Measurements from ENCODE around the gene HSP90AB1. TPM values are rescaled to one million over a fixed set of nuclear protein-coding genes. Genes with fewer than 3 reads are reported as not detected.

HSP90AB1 gene
- total and polyA plus RNA-seq, 2 of the 8 experiments (the other 6 are each of a cell fraction or from before 2014, with no cell fraction given): 1,564 to 2,297 TPM

- TF ChIP-seq NANOG (IDR thresholded peaks at IDR 0.05; ENCODE audit: insufficient read depth, low read depth, low read length, poor library complexity, severe bottlenecking): no peak
- TF ChIP-seq, protein P1, sequence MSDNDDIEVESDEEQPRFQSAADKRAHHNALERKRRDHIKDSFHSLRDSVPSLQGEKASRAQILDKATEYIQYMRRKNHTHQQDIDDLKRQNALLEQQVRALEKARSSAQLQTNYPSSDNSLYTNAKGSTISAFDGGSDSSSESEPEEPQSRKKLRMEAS (IDR thresholded peaks at IDR 0.05): peak; percentile 81
- TF ChIP-seq E2F6 (IDR thresholded peaks at IDR 0.05): peak; percentile 30
- peak; percentile 84 for TF ChIP-seq TAF1 (IDR thresholded peaks at IDR 0.05; ENCODE audit: low read depth, low read length)
- peak; percentile 31 to 74; a peak in 2 of 3 replicates for TF ChIP-seq EP300 (IDR thresholded peaks at IDR 0.05; ENCODE audit: borderline replicate concordance in 1 of 2, low read depth in 2 of 2, low read length in 2 of 2)
- no peak for TF ChIP-seq MAFK (IDR thresholded peaks at IDR 0.05; ENCODE audit: low read depth, low read length)
- no peak for TF ChIP-seq KDM5A (IDR thresholded peaks at IDR 0.05; ENCODE audit: low read length)
- peak; percentile 41 for TF ChIP-seq POLR2AphosphoS5 (IDR thresholded peaks at IDR 0.05; ENCODE audit: low read depth, low read length)
- no peak for TF ChIP-seq ZNF274 (IDR thresholded peaks at IDR 0.05; ENCODE audit: borderline replicate concordance, extremely low read depth, low read length)
- TF ChIP-seq GTF2F1 (IDR thresholded peaks at IDR 0.05; ENCODE audit: borderline replicate concordance, low read depth, low read length): no peak
- no peak for TF ChIP-seq CHD1 (IDR thresholded peaks at IDR 0.05; ENCODE audit: low read depth, low read length)
- TF ChIP-seq SP1 (IDR thresholded peaks at IDR 0.05; ENCODE audit: low read depth, low read length): peak; percentile 84
- no peak; the same call in 1 of the 2 replicates for TF ChIP-seq JUND (IDR thresholded peaks at IDR 0.05; ENCODE audit: low read length)
- TF ChIP-seq TCF12 (IDR thresholded peaks at IDR 0.05; ENCODE audit: low read depth, low read length): peak; percentile 84; the same call in 1 of the 2 replicates
- TF ChIP-seq, protein P2, sequence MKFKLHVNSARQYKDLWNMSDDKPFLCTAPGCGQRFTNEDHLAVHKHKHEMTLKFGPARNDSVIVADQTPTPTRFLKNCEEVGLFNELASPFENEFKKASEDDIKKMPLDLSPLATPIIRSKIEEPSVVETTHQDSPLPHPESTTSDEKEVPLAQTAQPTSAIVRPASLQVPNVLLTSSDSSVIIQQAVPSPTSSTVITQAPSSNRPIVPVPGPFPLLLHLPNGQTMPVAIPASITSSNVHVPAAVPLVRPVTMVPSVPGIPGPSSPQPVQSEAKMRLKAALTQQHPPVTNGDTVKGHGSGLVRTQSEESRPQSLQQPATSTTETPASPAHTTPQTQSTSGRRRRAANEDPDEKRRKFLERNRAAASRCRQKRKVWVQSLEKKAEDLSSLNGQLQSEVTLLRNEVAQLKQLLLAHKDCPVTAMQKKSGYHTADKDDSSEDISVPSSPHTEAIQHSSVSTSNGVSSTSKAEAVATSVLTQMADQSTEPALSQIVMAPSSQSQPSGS (IDR thresholded peaks at IDR 0.05; ENCODE audit: low read length): no peak
- no peak for TF ChIP-seq BCL11A (IDR thresholded peaks at IDR 0.05; ENCODE audit: low read depth in 2 of 2, low read length in 2 of 2)
- TF ChIP-seq SRF (IDR thresholded peaks at IDR 0.05; ENCODE audit: low read depth, low read length): no peak
- no peak for TF ChIP-seq CBX8 (IDR thresholded peaks at IDR 0.05; ENCODE audit: borderline replicate concordance, low read depth, low read length)
- TF ChIP-seq USF2 (IDR thresholded peaks at IDR 0.05; ENCODE audit: low read length): no peak
- peak in 1 of 2 experiments; percentile 60; a peak in 1 of 3 replicates for TF ChIP-seq POLR2A (IDR thresholded peaks at IDR 0.05; ENCODE audit: control extremely low read depth in 1 of 2, low read depth in 2 of 2, low read length in 2 of 2)
- TF ChIP-seq CHD2 (IDR thresholded peaks at IDR 0.05; ENCODE audit: low read length): peak; percentile 94
These were observed 814 bp upstream of the HSP90AB1 start (continued) for GRCh38 chr6:44245912-44246662.
